ENCODE data around the gene CEP250.
A peak's percentile ranks its signal among the peaks of the same experiment; 100 is the strongest.

The CEP250 gene

GRCh38 chr20:35454881-35455609 lies at the start of gene CEP250:
Gene CEP250 (plus strand): TSS chr20:35455598. CDS start chr20:35462368, 6,770 bp downstream.
- Mint-ChIP-seq H3K4me1 (peaks cover 23% of the 10 kb centered on the region), H3K36me3 (ENCODE audit: low read depth) (peaks cover 4% of the 10 kb centered on the region), H3K4me3 (peak within 1 kb of the TSS; percentile 89 to 97 (median 95)), H3K27me3 (ENCODE audit: low read depth) (peaks cover 3% of the 10 kb centered on the region), H3K27ac (peak within 1 kb of the TSS; percentile 100), H3K9me3 (no peaks in the 10 kb centered on the region)
- TF ChIP-seq CTCF (IDR thresholded peaks at IDR 0.05; ENCODE audit: unreplicated experiment in 3 of 3), result no peak

- Mint-ChIP-seq H3K9me3 (peaks cover 14% of the 10 kb centered on the region), H3K27ac (no peak overlapping the region), H3K4me3 (no peak overlapping the region), H3K4me1 (peaks cover 2% of the 10 kb centered on the region), H3K27me3 (ENCODE audit: low read depth) (no peaks in the 10 kb centered on the region), H3K36me3 (ENCODE audit: low read depth) (peaks cover 59% of the 10 kb centered on the region)
- no peak for TF ChIP-seq CTCF (IDR thresholded peaks at IDR 0.05; ENCODE audit: unreplicated experiment in 3 of 3)
These were observed 49.6 kb upstream of the CEP250 start for GRCh38 chr20:35405775-35406174.

GRCh38 chr20:35408270-35408669 lies 47.1 kb upstream of the CEP250 start:
- Mint-ChIP-seq H3K27ac (no peak overlapping the region), H3K36me3 (ENCODE audit: low read depth) (peaks cover 56% of the 10 kb centered on the region), H3K4me3 (no peak overlapping the region), H3K9me3 (peaks cover 16% of the 10 kb centered on the region), H3K27me3 (ENCODE audit: low read depth) (no peaks in the 10 kb centered on the region), H3K4me1 (peaks cover 14% of the 10 kb centered on the region)
- no peak for TF ChIP-seq CTCF (IDR thresholded peaks at IDR 0.05; ENCODE audit: unreplicated experiment in 3 of 3)

- Mint-ChIP-seq H3K36me3 (ENCODE audit: low read depth) (peaks cover 49% of the 10 kb centered on the region), H3K4me3 (no peak overlapping the region), H3K9me3 (peaks cover 16% of the 10 kb centered on the region), H3K27me3 (ENCODE audit: low read depth) (no peaks in the 10 kb centered on the region), H3K27ac (no peak overlapping the region), H3K4me1 (peaks cover 14% of the 10 kb centered on the region)
- TF ChIP-seq CTCF (IDR thresholded peaks at IDR 0.05; ENCODE audit: unreplicated experiment in 3 of 3), result no peak
These were observed 45.9 kb upstream of the CEP250 start for GRCh38 chr20:35409542-35409941.

- Mint-ChIP-seq H3K4me3 (peak overlapping the region; percentile 95 to 99 (median 97)), H3K36me3 (ENCODE audit: low read depth) (peaks cover 38% of the 10 kb centered on the region), H3K4me1 (peaks cover 14% of the 10 kb centered on the region), H3K27ac (no peak overlapping the region), H3K27me3 (ENCODE audit: low read depth) (peaks cover 2% of the 10 kb centered on the region), H3K9me3 (peaks cover 9% of the 10 kb centered on the region)
- TF ChIP-seq CTCF (IDR thresholded peaks at IDR 0.05; ENCODE audit: unreplicated experiment in 3 of 3), result no peak
These were observed 44.8 kb upstream of the CEP250 start for GRCh38 chr20:35410613-35411012.

- Mint-ChIP-seq H3K9me3 (no peaks in the 10 kb centered on the region), H3K27ac (no peak overlapping the region), H3K27me3 (ENCODE audit: low read depth) (peaks cover 20% of the 10 kb centered on the region), H3K36me3 (ENCODE audit: low read depth) (no peaks in the 10 kb centered on the region), H3K4me3 (no peak overlapping the region), H3K4me1 (no peaks in the 10 kb centered on the region)
- TF ChIP-seq CTCF (IDR thresholded peaks at IDR 0.05; ENCODE audit: unreplicated experiment in 3 of 3), result no peak
These were observed 34.1 kb upstream of the CEP250 start for GRCh38 chr20:35421322-35421721.

Data from nephron (organoid).